ENCODE measurements around the gene PHLDB2.

DNA sequence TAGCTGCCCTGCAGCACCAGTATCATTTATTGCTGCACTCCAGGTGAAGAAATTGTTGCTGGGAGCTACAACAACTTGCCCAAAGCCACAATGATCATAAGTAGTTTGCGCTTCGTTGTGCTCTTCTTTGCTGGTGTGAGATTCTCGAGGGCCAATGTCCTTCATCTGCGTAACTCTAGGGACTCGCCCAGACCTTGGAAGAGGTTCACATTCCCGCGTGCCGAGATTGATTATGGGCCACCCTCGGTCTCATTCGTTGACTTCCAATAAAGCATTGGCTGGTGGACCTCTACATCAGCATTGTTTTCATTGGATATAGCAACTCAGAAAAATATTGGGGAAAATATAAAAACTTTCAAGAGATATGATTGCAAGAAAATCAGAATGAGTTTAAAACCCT, 423 bp upstream of the PHLDB2 start:
- TF ChIP-seq, protein P1, sequence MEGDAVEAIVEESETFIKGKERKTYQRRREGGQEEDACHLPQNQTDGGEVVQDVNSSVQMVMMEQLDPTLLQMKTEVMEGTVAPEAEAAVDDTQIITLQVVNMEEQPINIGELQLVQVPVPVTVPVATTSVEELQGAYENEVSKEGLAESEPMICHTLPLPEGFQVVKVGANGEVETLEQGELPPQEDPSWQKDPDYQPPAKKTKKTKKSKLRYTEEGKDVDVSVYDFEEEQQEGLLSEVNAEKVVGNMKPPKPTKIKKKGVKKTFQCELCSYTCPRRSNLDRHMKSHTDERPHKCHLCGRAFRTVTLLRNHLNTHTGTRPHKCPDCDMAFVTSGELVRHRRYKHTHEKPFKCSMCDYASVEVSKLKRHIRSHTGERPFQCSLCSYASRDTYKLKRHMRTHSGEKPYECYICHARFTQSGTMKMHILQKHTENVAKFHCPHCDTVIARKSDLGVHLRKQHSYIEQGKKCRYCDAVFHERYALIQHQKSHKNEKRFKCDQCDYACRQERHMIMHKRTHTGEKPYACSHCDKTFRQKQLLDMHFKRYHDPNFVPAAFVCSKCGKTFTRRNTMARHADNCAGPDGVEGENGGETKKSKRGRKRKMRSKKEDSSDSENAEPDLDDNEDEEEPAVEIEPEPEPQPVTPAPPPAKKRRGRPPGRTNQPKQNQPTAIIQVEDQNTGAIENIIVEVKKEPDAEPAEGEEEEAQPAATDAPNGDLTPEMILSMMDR (IDR thresholded peaks at IDR 0.05; ENCODE audit: insufficient read depth, low read depth, low read length), result no peak
- no peak for TF ChIP-seq EZH2 (IDR thresholded peaks at IDR 0.05; ENCODE audit: insufficient read depth, low read length)
